Measurements from ENCODE around the gene C8B. TPM values are rescaled to one million over a fixed set of nuclear protein-coding genes. Genes with fewer than 3 reads are reported as not detected.

Gene C8B
- total RNA-seq (ENCODE audit: unreplicated experiment), result not detected
- long read RNA-seq, result 0 reads

DNA sequence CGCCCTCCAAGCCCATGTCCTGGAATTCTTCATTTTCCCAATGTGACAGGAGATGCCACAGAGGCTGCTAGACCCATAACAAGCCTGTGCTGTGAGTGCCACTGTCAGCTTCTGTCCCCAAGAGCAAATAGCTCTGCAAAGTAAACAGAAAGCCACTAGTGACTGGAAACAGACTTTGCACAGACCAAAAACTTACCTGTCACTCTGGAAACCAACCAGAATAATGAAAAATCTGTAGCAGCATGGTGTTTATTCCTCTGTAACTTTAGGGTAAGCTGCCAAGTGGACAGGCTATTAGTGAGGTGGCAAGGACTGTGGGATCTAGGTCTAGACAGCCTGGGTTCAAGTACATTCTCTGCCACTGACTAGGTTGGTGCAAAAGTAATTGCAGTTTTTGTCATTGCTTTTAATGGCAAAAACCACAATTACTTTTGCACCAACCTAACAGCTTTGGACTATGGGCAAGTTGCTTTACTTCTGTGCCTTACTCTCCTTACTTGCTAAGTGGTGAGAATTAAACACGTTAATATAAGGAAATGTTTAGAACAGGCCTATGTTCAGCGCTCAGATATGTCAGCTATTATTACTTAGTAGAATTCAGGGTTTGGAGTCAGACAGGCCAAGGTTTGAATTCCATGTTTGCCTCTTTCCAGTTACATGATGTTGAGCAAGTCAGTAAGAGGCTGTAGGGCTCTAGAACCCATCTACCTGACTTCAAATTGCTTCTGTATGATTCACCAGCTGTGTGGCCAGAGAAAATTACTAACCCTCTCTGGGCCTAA, at the start of gene C8B:
Gene C8B, minus strand, starts transcription at position 100 of the 782 bp plus-strand sequence. Its CDS starts 67 bp downstream, at position 33.
- H3K4me1 Mint-ChIP-seq (ENCODE audit: unreplicated experiment), result no peaks in the 10 kb centered on the region
- no peaks in the 10 kb centered on the region for H3K9me3 Mint-ChIP-seq (ENCODE audit: unreplicated experiment)
- no peak within 1 kb of the TSS for H3K27ac Mint-ChIP-seq (ENCODE audit: unreplicated experiment)
- peaks cover 4% of the 10 kb centered on the region for H3K27me3 Mint-ChIP-seq (ENCODE audit: unreplicated experiment)
- DNase-seq (ENCODE audit: low spot score), result no peak
- H3K4me3 Mint-ChIP-seq (ENCODE audit: unreplicated experiment), result no peak within 1 kb of the TSS
- no peaks in the 10 kb centered on the region for H3K36me3 Mint-ChIP-seq (ENCODE audit: low read depth, unreplicated experiment)
- TF ChIP-seq, protein P1, sequence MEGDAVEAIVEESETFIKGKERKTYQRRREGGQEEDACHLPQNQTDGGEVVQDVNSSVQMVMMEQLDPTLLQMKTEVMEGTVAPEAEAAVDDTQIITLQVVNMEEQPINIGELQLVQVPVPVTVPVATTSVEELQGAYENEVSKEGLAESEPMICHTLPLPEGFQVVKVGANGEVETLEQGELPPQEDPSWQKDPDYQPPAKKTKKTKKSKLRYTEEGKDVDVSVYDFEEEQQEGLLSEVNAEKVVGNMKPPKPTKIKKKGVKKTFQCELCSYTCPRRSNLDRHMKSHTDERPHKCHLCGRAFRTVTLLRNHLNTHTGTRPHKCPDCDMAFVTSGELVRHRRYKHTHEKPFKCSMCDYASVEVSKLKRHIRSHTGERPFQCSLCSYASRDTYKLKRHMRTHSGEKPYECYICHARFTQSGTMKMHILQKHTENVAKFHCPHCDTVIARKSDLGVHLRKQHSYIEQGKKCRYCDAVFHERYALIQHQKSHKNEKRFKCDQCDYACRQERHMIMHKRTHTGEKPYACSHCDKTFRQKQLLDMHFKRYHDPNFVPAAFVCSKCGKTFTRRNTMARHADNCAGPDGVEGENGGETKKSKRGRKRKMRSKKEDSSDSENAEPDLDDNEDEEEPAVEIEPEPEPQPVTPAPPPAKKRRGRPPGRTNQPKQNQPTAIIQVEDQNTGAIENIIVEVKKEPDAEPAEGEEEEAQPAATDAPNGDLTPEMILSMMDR (IDR thresholded peaks at IDR 0.05; ENCODE audit: unreplicated experiment), result no peak

DNA sequence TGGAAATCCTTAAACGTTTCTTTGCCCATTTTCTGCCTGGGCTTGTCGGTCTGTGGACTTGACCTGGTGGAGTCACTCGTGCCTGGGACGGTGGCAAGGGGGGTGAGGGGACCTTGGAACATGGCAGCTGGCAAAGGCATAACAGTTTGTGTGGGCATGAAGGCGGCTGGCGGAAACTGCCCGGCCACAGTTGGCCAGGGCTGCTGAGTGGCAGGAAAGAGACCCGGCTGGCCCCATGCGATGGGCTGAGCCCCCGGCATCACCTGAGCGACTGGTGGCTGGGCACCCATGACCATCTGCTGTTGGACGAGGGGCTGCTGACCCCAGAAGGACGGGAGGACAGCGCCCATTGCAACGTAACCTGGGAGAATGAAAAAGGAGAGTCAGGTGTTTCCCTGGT, 49.3 kb upstream of the C8B start:
- DNase-seq (ENCODE audit: low spot score), result no peak
- Mint-ChIP-seq H3K4me1 (ENCODE audit: unreplicated experiment) (no peaks in the 10 kb centered on the region), H3K9me3 (ENCODE audit: unreplicated experiment) (no peaks in the 10 kb centered on the region), H3K36me3 (ENCODE audit: low read depth, unreplicated experiment) (no peaks in the 10 kb centered on the region), H3K4me3 (ENCODE audit: unreplicated experiment) (no peak overlapping the region), H3K27ac (ENCODE audit: unreplicated experiment) (no peak overlapping the region), H3K27me3 (ENCODE audit: unreplicated experiment) (peaks cover 1% of the 10 kb centered on the region)
- TF ChIP-seq, protein P1 (IDR thresholded peaks at IDR 0.05; ENCODE audit: unreplicated experiment), result no peak

DNA sequence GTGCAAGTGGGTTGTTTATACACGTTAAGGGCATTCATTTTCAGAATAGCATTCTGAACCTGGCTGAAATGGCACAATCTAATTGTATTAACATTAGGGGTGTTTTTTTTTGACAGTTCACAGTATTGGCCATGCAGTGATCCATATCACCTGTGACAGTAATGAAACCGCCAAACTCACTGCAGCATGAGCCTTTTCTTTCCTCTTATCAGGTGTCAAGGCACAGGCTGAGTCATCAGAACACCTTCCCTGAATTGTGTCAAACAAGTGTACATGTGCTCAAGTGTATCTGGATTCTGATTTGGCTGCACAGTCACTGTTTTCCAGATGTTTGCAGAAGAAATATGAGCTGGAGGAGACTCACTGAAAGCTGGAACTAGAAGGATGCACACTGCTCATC, 47.7 kb upstream of the C8B start:
- TF ChIP-seq, protein P1 (IDR thresholded peaks at IDR 0.05; ENCODE audit: unreplicated experiment), result no peak
- Mint-ChIP-seq H3K4me1 (ENCODE audit: unreplicated experiment) (no peaks in the 10 kb centered on the region), H3K27me3 (ENCODE audit: unreplicated experiment) (no peaks in the 10 kb centered on the region), H3K36me3 (ENCODE audit: low read depth, unreplicated experiment) (no peaks in the 10 kb centered on the region), H3K9me3 (ENCODE audit: unreplicated experiment) (no peaks in the 10 kb centered on the region), H3K27ac (ENCODE audit: unreplicated experiment) (no peak overlapping the region), H3K4me3 (ENCODE audit: unreplicated experiment) (no peak overlapping the region)
- DNase-seq (ENCODE audit: low spot score), result no peak

- peaks cover 7% of the 10 kb centered on the region for H3K4me1 Mint-ChIP-seq (ENCODE audit: unreplicated experiment)
- no peaks in the 10 kb centered on the region for H3K27me3 Mint-ChIP-seq (ENCODE audit: unreplicated experiment)
- no peak for DNase-seq (ENCODE audit: low spot score)
- no peak overlapping the region for H3K27ac Mint-ChIP-seq (ENCODE audit: unreplicated experiment)
- H3K4me3 Mint-ChIP-seq (ENCODE audit: unreplicated experiment), result no peak overlapping the region
- TF ChIP-seq, protein P1 (IDR thresholded peaks at IDR 0.05; ENCODE audit: unreplicated experiment), result no peak
- H3K36me3 Mint-ChIP-seq (ENCODE audit: low read depth, unreplicated experiment), result no peaks in the 10 kb centered on the region
- no peaks in the 10 kb centered on the region for H3K9me3 Mint-ChIP-seq (ENCODE audit: unreplicated experiment)
Measured at GRCh38 chr1:57012315-57012714, 46.5 kb upstream of the C8B start.

DNA sequence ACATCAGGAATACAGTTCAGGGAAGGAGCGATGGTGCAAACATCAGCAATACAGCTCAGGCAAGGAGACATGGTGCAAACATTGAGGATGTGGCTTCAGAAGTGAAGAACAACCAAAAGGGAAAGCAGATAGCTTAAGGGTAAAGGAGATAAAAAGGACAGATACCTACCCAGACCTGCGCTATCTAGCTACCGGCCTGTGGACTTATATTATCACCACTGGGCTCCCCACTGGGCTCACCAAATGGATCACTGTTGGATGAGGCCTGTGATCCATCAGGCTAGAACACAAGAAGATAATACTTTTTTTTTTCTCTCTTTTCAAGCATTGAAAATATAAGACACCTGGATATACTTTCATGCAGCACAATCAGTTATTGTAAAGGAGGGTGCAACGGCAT, 44.7 kb upstream of the C8B start:
- Mint-ChIP-seq H3K4me3 (ENCODE audit: unreplicated experiment) (no peak overlapping the region), H3K9me3 (ENCODE audit: unreplicated experiment) (no peaks in the 10 kb centered on the region), H3K36me3 (ENCODE audit: low read depth, unreplicated experiment) (no peaks in the 10 kb centered on the region), H3K27me3 (ENCODE audit: unreplicated experiment) (no peaks in the 10 kb centered on the region), H3K4me1 (ENCODE audit: unreplicated experiment) (peaks cover 12% of the 10 kb centered on the region), H3K27ac (ENCODE audit: unreplicated experiment) (no peak overlapping the region)
- TF ChIP-seq, protein P1 (IDR thresholded peaks at IDR 0.05; ENCODE audit: unreplicated experiment), result no peak
- no peak for DNase-seq (ENCODE audit: low spot score)
